Measurements from ENCODE around the gene SF3A1. TPM values are rescaled to one million over a fixed set of nuclear protein-coding genes. Genes with fewer than 3 reads are reported as not detected.
A peak's percentile ranks its signal among the peaks of the same experiment; 100 is the strongest.

The SF3A1 gene
- total and polyA plus RNA-seq, 4 donors = 19.6 to 41.6 (median 23.9) TPM

DNA sequence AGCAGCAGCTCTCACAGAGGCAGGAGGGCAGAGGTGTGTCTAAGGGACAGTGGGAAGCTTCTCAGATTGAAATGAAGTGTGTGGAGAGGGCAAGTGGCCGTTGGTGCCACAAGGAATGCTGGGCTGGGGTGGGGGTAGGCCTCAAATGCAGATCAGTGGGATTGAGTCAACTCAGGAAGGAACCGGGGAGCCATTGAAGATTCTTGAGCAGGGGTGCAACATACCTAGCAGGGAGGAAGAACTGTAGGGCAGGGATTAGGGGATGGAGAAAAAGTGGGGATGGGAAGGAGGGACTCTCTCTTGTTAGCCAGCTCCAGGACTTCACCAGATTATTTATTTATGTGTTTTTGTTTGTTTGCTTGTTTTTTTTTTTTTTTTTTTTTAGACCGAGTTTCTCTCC is 37.2 kb upstream of the SF3A1 start:
- no peaks in the 10 kb centered on the region for H3K27me3 ChIP-seq (ENCODE audit: control insufficient read depth in 4 of 4, insufficient read depth in 4 of 4, low read length in 3 of 4)
- H3K4me3 ChIP-seq (ENCODE audit: low read depth in 1 of 3, low read length in 3 of 3) = no peak overlapping the region
- no peak for DNase-seq (ENCODE audit: low spot score)
- H3K9me3 ChIP-seq (ENCODE audit: control insufficient read depth in 4 of 4, low read length in 3 of 4) = no peaks in the 10 kb centered on the region
- peak overlapping the region; percentile 88 to 91 for H3K27ac ChIP-seq (ENCODE audit: low read depth in 1 of 2, low read length in 2 of 2)
- no peaks in the 10 kb centered on the region for H3K36me3 ChIP-seq (ENCODE audit: control insufficient read depth in 4 of 4, insufficient read depth in 3 of 4, low read depth in 1 of 4, low read length in 3 of 4)
- TF ChIP-seq TAF1 (conservative IDR thresholded peaks at IDR 0.05) (no peak), YY1 (IDR thresholded peaks at IDR 0.05) (no peak), HNF4G (IDR thresholded peaks at IDR 0.05) (no peak), RXRA (IDR thresholded peaks at IDR 0.05) (no peak), CTCF (IDR thresholded peaks at IDR 0.05; ENCODE audit: low read depth, low read length, missing input control) (no peak), ATF3 (IDR thresholded peaks at IDR 0.05) (no peak), SP1 (IDR thresholded peaks at IDR 0.05) (no peak), NR2F2 (IDR thresholded peaks at IDR 0.05) (no peak), EGR1 (IDR thresholded peaks at IDR 0.05; ENCODE audit: low read depth in 2 of 2) (no peak), FOXA1 (IDR thresholded peaks at IDR 0.05) (no peak), ZBTB33 (IDR thresholded peaks at IDR 0.05) (no peak), GABPA (IDR thresholded peaks at IDR 0.05 in 1 of 2, conservative IDR thresholded peaks at IDR 0.05 in 1 of 2) (no peak), FOXA2 (IDR thresholded peaks at IDR 0.05) (no peak), HNF4A (conservative IDR thresholded peaks at IDR 0.05) (no peak)
- TF ChIP-seq, protein P1, sequence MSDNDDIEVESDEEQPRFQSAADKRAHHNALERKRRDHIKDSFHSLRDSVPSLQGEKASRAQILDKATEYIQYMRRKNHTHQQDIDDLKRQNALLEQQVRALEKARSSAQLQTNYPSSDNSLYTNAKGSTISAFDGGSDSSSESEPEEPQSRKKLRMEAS (IDR thresholded peaks at IDR 0.05) = no peak
- TF ChIP-seq, protein P2, sequence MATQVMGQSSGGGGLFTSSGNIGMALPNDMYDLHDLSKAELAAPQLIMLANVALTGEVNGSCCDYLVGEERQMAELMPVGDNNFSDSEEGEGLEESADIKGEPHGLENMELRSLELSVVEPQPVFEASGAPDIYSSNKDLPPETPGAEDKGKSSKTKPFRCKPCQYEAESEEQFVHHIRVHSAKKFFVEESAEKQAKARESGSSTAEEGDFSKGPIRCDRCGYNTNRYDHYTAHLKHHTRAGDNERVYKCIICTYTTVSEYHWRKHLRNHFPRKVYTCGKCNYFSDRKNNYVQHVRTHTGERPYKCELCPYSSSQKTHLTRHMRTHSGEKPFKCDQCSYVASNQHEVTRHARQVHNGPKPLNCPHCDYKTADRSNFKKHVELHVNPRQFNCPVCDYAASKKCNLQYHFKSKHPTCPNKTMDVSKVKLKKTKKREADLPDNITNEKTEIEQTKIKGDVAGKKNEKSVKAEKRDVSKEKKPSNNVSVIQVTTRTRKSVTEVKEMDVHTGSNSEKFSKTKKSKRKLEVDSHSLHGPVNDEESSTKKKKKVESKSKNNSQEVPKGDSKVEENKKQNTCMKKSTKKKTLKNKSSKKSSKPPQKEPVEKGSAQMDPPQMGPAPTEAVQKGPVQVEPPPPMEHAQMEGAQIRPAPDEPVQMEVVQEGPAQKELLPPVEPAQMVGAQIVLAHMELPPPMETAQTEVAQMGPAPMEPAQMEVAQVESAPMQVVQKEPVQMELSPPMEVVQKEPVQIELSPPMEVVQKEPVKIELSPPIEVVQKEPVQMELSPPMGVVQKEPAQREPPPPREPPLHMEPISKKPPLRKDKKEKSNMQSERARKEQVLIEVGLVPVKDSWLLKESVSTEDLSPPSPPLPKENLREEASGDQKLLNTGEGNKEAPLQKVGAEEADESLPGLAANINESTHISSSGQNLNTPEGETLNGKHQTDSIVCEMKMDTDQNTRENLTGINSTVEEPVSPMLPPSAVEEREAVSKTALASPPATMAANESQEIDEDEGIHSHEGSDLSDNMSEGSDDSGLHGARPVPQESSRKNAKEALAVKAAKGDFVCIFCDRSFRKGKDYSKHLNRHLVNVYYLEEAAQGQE (IDR thresholded peaks at IDR 0.05) = no peak
- H3K9ac ChIP-seq (ENCODE audit: low read depth in 1 of 2, low read length in 2 of 2) = no peak overlapping the region
- H3K4me1 ChIP-seq (ENCODE audit: control insufficient read depth in 4 of 4, insufficient read depth in 4 of 4, low read length in 3 of 4) = peaks cover 3 to 60% (median 51%) of the 10 kb centered on the region in 4 donors
- 62% methylated on average over 3 of the region's 3 CpGs for WGBS

DNA sequence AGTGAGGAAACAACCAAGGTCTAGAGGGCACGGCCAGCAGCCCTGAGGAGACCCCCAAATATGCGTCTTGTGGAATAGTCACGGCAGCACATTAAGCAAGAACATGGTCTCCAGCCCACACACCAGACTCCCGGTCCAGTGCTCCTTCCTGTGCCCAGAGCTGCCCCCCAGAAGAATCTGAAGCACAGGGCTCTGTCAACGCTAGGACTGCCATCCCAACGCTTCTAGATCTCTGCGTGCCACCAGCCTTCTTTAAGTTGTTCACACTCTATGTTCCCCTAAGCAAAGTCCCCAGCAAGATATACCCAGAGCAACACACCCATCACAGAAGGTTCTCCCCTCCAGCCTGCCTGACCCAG is 36.6 kb upstream of the SF3A1 start:
- Histone ChIP-seq H3K9me3 (ENCODE audit: control insufficient read depth in 4 of 4, low read length in 3 of 4) (no peaks in the 10 kb centered on the region), H3K4me3 (ENCODE audit: low read depth in 1 of 3, low read length in 3 of 3) (no peak overlapping the region), H3K9ac (ENCODE audit: low read depth in 1 of 2, low read length in 2 of 2) (peak overlapping the region in 1 of 2 donors; percentile 57), H3K36me3 (ENCODE audit: control insufficient read depth in 4 of 4, insufficient read depth in 3 of 4, low read depth in 1 of 4, low read length in 3 of 4) (no peaks in the 10 kb centered on the region), H3K27ac (ENCODE audit: low read depth in 1 of 2, low read length in 2 of 2) (peak overlapping the region; percentile 88 to 91), H3K27me3 (ENCODE audit: control insufficient read depth in 4 of 4, insufficient read depth in 4 of 4, low read length in 3 of 4) (no peaks in the 10 kb centered on the region), H3K4me1 (ENCODE audit: control insufficient read depth in 4 of 4, insufficient read depth in 4 of 4, low read length in 3 of 4) (peaks cover 2 to 55% (median 47%) of the 10 kb centered on the region in 4 donors)
- TF ChIP-seq NR2F2 (IDR thresholded peaks at IDR 0.05) (no peak), HNF4A (conservative IDR thresholded peaks at IDR 0.05) (no peak), RXRA (IDR thresholded peaks at IDR 0.05) (no peak), TAF1 (conservative IDR thresholded peaks at IDR 0.05) (no peak), FOXA1 (IDR thresholded peaks at IDR 0.05) (no peak)
- TF ChIP-seq, protein P1 (IDR thresholded peaks at IDR 0.05) = no peak
- WGBS = 35% methylated on average over 7 of the region's 7 CpGs
- DNase-seq (ENCODE audit: low spot score) = no peak

Measured in liver (tissue), 9 donors.